Esophagus muscularis mucosa (tissue), 4 donors: ENCODE data around the gene TMEM258.

Source experiments
- EP300 ChIP-seq: sonication (generic); formaldehyde crosslinking; IDR thresholded peaks from one replicate; pipeline ENCODE4 v1.6.1; 2017; ENCODE audit warnings: antibody characterized with exemption
- POLR2A ChIP-seq: fragments of 450-650 bp; IDR thresholded peaks from one replicate; pipeline ENCODE4 v1.6.1; 2017; ENCODE audit warnings: antibody characterized with exemption, moderate library complexity, mild to moderate bottlenecking, low read depth
- POLR2AphosphoS5 ChIP-seq, 2 donors: sonication (generic); formaldehyde crosslinking; IDR thresholded peaks; one replicate each; pipeline ENCODE4 v1.6.1; 2017; ENCODE audit warnings: antibody characterized with exemption in 2 of 2
- TF ChIP-seq, protein P1 (sequence below), 3 experiments: fragments of 200-600 bp in 2 of 3; fragments of 450-650 bp in 1 of 3; sonication (generic) in 2 of 3; IDR thresholded peaks; one replicate each; pipeline ENCODE4 v1.5.1; 2017 to 2019; ENCODE audit warnings: antibody characterized with exemption in 3 of 3, mild to moderate bottlenecking in 2 of 3, moderate library complexity in 1 of 3

DNA sequence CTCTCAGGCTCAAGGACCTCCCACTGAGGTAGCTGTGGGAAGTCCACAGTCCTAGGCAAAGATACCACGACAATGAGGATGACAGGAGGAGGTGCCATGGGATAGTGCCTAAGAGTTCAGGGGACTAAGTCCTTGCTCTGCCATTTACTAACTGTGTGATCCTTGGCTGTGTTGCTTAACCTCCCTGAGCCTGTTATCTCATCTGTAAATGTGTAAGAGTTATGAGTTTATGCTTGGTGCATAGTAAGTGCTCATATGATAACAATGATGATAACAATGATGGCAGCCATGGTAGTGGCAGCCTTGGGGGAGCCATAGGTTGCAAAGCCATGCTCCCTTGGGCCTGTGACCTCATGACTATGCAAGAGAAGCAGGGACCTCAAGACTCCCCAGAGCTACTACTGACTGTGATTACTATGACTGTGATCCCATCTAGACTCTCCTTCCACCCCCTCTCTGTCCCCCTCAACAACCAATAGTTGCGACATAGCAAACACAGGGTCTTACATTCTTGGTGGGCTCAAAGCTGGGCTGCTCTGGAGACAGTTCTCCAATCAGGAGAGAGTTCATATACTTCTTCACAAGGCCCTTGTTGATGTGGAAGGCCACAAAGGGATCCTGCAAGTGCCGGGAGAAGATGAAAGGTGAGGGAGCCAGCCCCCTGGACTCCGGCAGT is 20.5 kb upstream of the TMEM258 start:
- TF ChIP-seq, protein P1, sequence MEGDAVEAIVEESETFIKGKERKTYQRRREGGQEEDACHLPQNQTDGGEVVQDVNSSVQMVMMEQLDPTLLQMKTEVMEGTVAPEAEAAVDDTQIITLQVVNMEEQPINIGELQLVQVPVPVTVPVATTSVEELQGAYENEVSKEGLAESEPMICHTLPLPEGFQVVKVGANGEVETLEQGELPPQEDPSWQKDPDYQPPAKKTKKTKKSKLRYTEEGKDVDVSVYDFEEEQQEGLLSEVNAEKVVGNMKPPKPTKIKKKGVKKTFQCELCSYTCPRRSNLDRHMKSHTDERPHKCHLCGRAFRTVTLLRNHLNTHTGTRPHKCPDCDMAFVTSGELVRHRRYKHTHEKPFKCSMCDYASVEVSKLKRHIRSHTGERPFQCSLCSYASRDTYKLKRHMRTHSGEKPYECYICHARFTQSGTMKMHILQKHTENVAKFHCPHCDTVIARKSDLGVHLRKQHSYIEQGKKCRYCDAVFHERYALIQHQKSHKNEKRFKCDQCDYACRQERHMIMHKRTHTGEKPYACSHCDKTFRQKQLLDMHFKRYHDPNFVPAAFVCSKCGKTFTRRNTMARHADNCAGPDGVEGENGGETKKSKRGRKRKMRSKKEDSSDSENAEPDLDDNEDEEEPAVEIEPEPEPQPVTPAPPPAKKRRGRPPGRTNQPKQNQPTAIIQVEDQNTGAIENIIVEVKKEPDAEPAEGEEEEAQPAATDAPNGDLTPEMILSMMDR (IDR thresholded peaks at IDR 0.05), result no peak
- TF ChIP-seq EP300 (no peak), POLR2A (no peak), POLR2AphosphoS5 (IDR thresholded peaks at IDR 0.05) (no peak)
